Subcutaneous adipose tissue (tissue), 4 donors: Measurements from ENCODE around the gene CCSER2. TPM values are rescaled to one million over a fixed set of nuclear protein-coding genes. Genes with fewer than 3 reads are reported as not detected.

Source experiments
- CTCF ChIP-seq: fragments of 450-650 bp; IDR thresholded peaks from one replicate; pipeline ENCODE4 v1.5.1; 2016; ENCODE audit warnings: low read depth, mild to moderate bottlenecking, control low read depth, antibody characterized with exemption, moderate library complexity
- total RNA-seq, 4 donors: library from RNA; depleted of rRNA; stranded (reverse); fragments of >200 nt; gene quantifications; one replicate each; pipeline ENCODE4 v1.1.0, GENCODE V29; 2016

The CCSER2 gene
- total RNA-seq, 4 donors from 2014 or later, result 43.7 to 63.9 (median 58.1) TPM

DNA sequence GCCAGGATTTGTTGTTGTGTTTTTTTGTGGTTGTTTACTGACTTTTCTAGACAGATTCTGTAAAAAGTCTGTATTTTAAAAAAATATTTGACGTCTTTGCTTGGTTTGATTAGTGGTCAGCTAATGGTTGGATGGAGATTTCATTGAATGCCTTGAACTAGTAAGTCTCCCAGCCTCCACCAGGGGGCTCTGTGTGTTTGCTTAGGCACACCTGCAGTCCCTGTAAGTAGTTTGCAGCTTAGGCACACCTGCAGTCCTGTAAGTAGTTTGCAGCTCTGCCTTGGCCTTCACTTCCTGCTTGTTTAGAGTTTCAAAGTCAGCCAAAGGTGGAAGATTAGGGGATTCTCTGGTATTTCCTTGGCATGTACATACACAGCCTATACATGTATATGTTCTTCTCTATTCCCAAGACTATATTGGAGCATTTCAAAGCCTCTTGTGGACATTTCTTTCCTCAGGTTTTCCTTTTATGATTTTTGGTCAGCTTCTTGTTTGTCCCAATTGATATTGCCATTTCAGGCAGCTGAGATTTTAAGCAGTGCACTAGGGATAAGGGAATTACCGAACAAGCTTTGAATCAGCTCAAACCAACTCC is 101.6 kb downstream of the CCSER2 start:
- TF ChIP-seq CTCF, result no peak

GRCh38 chr10:84432891-84433290 is 104.5 kb downstream of the CCSER2 start:
- no peak for TF ChIP-seq CTCF

DNA sequence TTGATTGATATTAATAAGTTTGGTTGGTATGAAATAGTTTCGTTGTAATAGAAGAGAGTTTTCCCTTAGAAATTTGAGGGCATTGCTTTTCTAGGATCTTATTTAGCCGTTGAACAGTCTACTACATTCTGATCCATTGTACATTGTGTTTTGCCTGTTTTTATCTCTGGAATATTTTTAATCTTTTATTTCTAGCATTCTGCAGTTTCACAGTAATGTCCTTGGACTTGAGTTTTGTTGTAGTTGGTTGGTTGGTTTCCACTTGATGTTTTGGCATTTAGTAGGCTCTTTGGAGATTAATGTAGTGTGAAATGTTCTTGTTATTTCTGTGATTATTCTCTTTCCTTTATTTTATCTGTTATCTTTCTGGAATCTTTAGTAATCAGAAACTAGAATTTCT is 112.4 kb downstream of the CCSER2 start:
- no peak for TF ChIP-seq CTCF

DNA sequence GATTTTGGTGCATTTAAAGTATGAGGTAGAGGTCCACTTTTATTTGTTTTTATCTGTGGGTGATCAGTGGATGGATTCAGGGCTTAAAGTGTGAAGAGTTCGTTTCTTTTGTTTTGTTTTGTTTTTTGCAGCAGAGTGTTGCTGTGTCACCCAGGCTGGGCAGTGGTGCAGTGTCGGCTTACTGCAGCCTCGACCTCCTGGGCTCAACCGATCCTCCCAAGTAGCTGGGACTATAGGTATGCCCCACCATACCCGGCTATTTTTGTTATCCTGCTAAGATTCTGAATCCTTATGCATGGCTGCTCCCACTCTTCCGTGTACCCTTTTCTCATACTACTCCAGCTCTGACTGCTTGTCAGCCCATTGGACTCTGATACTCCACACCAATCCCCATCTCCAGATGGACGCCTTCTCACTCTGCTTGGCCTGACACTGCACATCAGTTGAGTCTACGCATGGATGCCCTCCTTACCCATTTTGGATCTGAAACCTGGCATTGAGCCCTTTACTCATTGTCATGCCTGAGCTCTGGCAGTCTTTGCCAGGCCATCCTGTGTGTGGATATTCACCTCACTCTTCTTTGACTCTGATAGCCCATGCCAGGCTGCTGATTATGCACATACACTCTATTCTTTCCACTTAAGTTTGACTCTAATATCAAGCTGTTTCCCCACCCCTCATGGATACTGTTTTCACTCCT is 119.5 kb downstream of the CCSER2 start:
- no peak for TF ChIP-seq CTCF

DNA sequence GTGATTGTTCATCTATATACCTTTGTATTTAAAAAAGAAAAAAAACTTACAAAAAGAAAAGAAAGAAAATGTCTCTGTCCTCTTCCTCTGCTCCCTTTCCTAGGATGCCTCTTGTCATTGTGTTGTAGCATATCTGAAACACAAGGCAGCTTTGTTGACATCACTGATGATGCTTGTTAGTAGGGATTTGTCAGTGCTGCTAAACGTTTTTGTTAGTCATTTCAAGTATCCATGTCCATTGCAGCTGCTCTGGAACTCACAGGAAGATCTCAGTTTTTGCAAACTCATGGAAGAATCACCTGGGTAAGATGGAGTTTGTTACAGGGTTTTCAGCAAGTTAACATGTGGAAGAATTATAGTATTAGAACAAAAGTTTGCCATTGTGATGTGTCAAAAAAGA is 123.6 kb downstream of the CCSER2 start:
- no peak for TF ChIP-seq CTCF

GRCh38 chr10:84453303-84453702 is 124.9 kb downstream of the CCSER2 start:
- no peak for TF ChIP-seq CTCF

DNA sequence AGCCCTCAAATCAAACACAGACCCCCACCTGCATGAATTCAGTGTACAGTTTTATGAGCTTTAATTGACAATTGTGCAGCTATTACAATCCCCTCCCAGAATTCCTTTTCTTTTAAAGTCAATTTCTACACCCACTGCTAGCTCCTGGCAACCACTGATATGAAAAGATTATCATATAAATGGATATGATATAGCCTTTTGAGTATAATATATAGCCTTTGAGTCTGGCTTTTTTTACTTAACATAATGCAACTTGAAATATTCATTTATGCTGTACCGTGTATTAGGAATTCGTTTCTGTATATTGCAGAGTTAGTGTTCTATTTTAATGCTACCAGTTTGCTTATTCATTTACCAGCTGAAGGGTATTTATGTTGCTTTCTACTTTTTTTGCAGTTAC is 127.7 kb downstream of the CCSER2 start:
- no peak for TF ChIP-seq CTCF
